HEK293 (cell line): ENCODE results near the gene TMEM145.
A peak's percentile ranks its signal among the peaks of the same experiment; 100 is the strongest.

Source experiments
- CTCF ChIA-PET: fragments of 350-600 bp; formaldehyde crosslinking; extraction: SDS; loops from one replicate; lab custom pipeline; 2021; ENCODE audit warnings: antibody characterized with exemption; lab: Yijun Ruan, JAX
- POLR2A ChIA-PET: fragments of 300-600 bp; formaldehyde crosslinking; extraction: SDS; loops from one replicate; lab custom pipeline; 2020; ENCODE audit warnings: antibody characterized with exemption, inconsistent platforms; lab: Yijun Ruan, JAX
- H3K27ac ChIP-seq: fragments of 200-500 bp; sonication (Bioruptor generic); 2 replicates; pipeline ENCODE4 v1.5.1; 2014; ENCODE audit warnings: low read depth, low read length, control low read depth, inconsistent platforms; ENCODE audit errors: extremely low read depth
- H3K36me3 ChIP-seq, 2 experiments: fragments of 200-500 bp in 1 of 2; sonication (Bioruptor generic) in 1 of 2; 1 replicate in 1 of 2; 2 replicates in 1 of 2; pipeline ENCODE4 v1.5.1; 2014 to 2017; ENCODE audit warnings: inconsistent platforms in 2 of 2, low read length in 2 of 2; ENCODE audit not compliant: control insufficient read depth in 2 of 2, insufficient read depth in 1 of 2
- H3K4me1 ChIP-seq: fragments of 200-500 bp; sonication (Bioruptor generic); 2 replicates; pipeline ENCODE4 v1.5.1; 2014; ENCODE audit warnings: mild to moderate bottlenecking, low read length, inconsistent platforms; ENCODE audit not compliant: control insufficient read depth, insufficient read depth
- H3K4me3 ChIP-seq: 2 replicates; pipeline ENCODE4 v1.5.1; 2011; ENCODE audit warnings: low read depth, mild to moderate bottlenecking, control low read depth, low read length, moderate library complexity
- H3K9me3 ChIP-seq: fragments of 200-500 bp; sonication (Bioruptor generic); 2 replicates; pipeline ENCODE4 v1.5.1; 2014; ENCODE audit warnings: low read depth, low read length, inconsistent platforms; ENCODE audit not compliant: control insufficient read depth, insufficient read depth
- EGR2 ChIP-seq: fragments of 450-650 bp; formaldehyde crosslinking; IDR thresholded peaks from 2 replicates; pipeline ENCODE4 v1.5.1; 2016; ENCODE audit warnings: low read depth, missing biosample characterization, missing genetic modification characterization
- GLIS1 ChIP-seq: fragments of 450-650 bp; formaldehyde crosslinking; IDR thresholded peaks from 2 replicates; pipeline ENCODE4 v1.5.1; 2016; ENCODE audit warnings: missing biosample characterization, missing genetic modification characterization
- KLF1 ChIP-seq: fragments of 450-650 bp; formaldehyde crosslinking; IDR thresholded peaks from 2 replicates; pipeline ENCODE4 v1.5.1; 2016; ENCODE audit warnings: missing biosample characterization, missing genetic modification characterization
- KLF9 ChIP-seq: fragments of 450-650 bp; formaldehyde crosslinking; IDR thresholded peaks from 2 replicates; pipeline ENCODE4 v1.5.1; 2016; ENCODE audit warnings: missing biosample characterization, missing genetic modification characterization, low read depth
- SCRT2 ChIP-seq: fragments of 450-650 bp; formaldehyde crosslinking; IDR thresholded peaks from 2 replicates; pipeline ENCODE4 v1.5.1; 2016; ENCODE audit warnings: missing biosample characterization, missing genetic modification characterization
- ZFHX2 ChIP-seq: fragments of 450-650 bp; formaldehyde crosslinking; conservative IDR thresholded peaks from 2 replicates; pipeline ENCODE4 v1.5.1; 2016; ENCODE audit warnings: missing biosample characterization, missing genetic modification characterization
- ZIC2 ChIP-seq: fragments of 450-650 bp; formaldehyde crosslinking; IDR thresholded peaks from 2 replicates; pipeline ENCODE4 v1.5.1; 2016; ENCODE audit warnings: missing biosample characterization, missing genetic modification characterization
- ZNF292 ChIP-seq: fragments of 450-650 bp; formaldehyde crosslinking; IDR thresholded peaks from 2 replicates; pipeline ENCODE4 v1.5.1; 2016; ENCODE audit warnings: low read depth, missing biosample characterization, missing genetic modification characterization, borderline replicate concordance
- ZNF335 ChIP-seq: fragments of 450-650 bp; formaldehyde crosslinking; conservative IDR thresholded peaks from 2 replicates; pipeline ENCODE4 v1.5.1; 2016; ENCODE audit warnings: missing biosample characterization, missing genetic modification characterization
- ZNF529 ChIP-seq: fragments of 450-650 bp; formaldehyde crosslinking; IDR thresholded peaks from 2 replicates; pipeline ENCODE4 v1.5.1; 2017; ENCODE audit warnings: missing genetic modification characterization, missing biosample characterization; ENCODE audit not compliant: insufficient replicate concordance
- ZNF530 ChIP-seq: fragments of 450-650 bp; formaldehyde crosslinking; IDR thresholded peaks from 2 replicates; pipeline ENCODE4 v1.5.1; 2016; ENCODE audit warnings: low read depth, missing biosample characterization, missing genetic modification characterization
- ZNF544 ChIP-seq: fragments of 450-650 bp; formaldehyde crosslinking; IDR thresholded peaks from 2 replicates; pipeline ENCODE4 v1.5.0; 2017; ENCODE audit warnings: missing biosample characterization, missing genetic modification characterization
- TF ChIP-seq, protein P1 (sequence below): fragments of 450-650 bp; formaldehyde crosslinking; IDR thresholded peaks from 2 replicates; pipeline ENCODE4 v1.5.1; 2016; ENCODE audit warnings: missing biosample characterization, missing genetic modification characterization, low read depth
- TF ChIP-seq, protein P2 (sequence below): fragments of 450-650 bp; formaldehyde crosslinking; IDR thresholded peaks from 2 replicates; pipeline ENCODE4 v1.5.1; 2016; ENCODE audit warnings: missing biosample characterization, missing genetic modification characterization

The TMEM145 gene

DNA sequence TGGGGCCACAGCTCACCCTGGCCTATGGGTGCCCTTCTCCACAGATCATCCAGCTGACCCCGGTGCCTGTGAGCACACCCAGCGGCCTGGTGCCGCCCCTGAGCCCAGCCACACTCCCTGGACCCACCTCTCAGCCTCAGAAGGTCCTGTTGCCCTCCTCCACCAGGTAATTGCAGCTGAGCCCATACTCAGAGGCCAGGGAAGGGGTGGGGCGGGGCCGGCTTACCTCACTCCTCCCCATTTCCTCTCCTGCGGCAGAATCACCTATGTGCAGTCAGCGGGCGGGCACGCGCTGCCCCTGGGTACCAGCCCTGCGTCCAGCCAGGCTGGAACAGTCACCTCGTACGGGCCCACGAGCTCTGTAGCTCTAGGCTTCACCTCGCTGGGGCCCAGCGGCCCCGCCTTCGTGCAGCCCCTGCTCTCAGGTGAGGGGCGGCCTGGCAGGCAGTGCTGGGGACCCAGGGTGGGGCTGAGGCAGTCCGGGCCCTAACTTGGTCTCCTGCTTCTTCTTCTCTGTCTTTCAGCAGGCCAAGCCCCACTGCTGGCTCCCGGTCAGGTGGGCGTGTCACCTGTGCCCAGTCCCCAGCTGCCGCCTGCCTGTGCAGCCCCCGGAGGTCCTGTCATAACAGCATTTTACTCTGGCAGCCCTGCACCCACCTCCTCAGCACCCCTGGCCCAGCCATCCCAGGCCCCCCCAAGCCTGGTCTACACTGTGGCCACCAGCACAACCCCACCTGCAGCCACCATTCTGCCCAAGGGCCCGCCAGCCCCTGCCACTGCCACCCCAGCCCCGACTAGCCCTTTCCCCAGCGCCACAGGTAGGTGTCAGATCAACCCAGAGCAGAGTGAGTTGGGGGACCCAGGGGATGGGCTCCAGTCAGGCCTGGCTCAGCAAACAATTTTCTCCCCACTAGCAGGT lies 20.8 kb upstream of the TMEM145 start:
- Histone ChIP-seq H3K9me3 (no peaks in the 10 kb centered on the region), H3K4me3 (no peak overlapping the region), H3K4me1 (no peaks in the 10 kb centered on the region), H3K36me3 (peaks cover 22 to 93% of the 10 kb centered on the region in 2 experiments), H3K27ac (no peak overlapping the region)
- ChIA-PET POLR2A (no interaction called here), CTCF (interaction anchor here (0.6 to 1.8 kb wide), 4 partner anchors 9 to 46 kb away, joined by 3 to 7 read pairs (median 5); partner anchors contain the start of gene PRR19)
- TF ChIP-seq, protein P1, sequence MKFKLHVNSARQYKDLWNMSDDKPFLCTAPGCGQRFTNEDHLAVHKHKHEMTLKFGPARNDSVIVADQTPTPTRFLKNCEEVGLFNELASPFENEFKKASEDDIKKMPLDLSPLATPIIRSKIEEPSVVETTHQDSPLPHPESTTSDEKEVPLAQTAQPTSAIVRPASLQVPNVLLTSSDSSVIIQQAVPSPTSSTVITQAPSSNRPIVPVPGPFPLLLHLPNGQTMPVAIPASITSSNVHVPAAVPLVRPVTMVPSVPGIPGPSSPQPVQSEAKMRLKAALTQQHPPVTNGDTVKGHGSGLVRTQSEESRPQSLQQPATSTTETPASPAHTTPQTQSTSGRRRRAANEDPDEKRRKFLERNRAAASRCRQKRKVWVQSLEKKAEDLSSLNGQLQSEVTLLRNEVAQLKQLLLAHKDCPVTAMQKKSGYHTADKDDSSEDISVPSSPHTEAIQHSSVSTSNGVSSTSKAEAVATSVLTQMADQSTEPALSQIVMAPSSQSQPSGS (tag by site-specific recombination) = no peak
- TF ChIP-seq SCRT2 (tag by site-specific recombination) (peak; percentile 48; the same call in 1 of the 2 replicates), KLF9 (peak; percentile 67)

DNA sequence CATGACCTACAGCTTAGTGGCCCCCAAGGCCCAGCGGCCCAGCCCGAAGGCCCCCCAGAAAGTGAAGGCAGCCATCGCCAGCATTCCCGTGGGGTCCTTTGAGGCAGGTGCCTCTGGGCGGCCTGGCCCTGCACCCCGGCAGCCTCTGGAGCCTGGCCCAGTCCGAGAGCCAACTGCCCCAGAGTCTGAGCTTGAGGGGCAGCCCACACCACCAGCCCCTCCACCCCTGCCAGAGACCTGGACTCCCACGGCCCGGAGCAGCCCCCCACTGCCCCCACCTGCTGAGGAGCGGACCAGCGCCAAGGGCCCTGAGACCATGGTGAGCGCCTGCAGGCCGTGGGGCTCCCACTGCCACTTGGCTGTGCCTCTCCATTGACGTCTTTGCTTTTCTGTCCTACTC lies 20.1 kb upstream of the TMEM145 start:
- ChIA-PET POLR2A (interaction anchor here (0.9 to 1.4 kb wide), 2 partner anchors 9 to 12 kb away, joined by 4 read pairs; partner anchors contain the start of gene PAFAH1B3), CTCF (interaction anchor here (0.6 to 1.7 kb wide), 5 partner anchors 13 to 184 kb away, joined by 3 to 5 read pairs (median 4); no protein-coding TSS in a partner anchor)
- Histone ChIP-seq H3K4me3 (no peak overlapping the region), H3K36me3 (peaks cover 27 to 87% of the 10 kb centered on the region in 2 experiments), H3K4me1 (no peaks in the 10 kb centered on the region), H3K27ac (0 out of 2 replicates have a peak overlapping the region, but pooled peaks have one; percentile 31), H3K9me3 (no peaks in the 10 kb centered on the region)
- TF ChIP-seq ZNF530 (tag by site-specific recombination) (no peak), ZNF544 (no peak), ZNF335 (tag by site-specific recombination) (no peak), GLIS1 (tag by site-specific recombination) (peak; percentile 51), ZIC2 (peak; percentile 73)

DNA sequence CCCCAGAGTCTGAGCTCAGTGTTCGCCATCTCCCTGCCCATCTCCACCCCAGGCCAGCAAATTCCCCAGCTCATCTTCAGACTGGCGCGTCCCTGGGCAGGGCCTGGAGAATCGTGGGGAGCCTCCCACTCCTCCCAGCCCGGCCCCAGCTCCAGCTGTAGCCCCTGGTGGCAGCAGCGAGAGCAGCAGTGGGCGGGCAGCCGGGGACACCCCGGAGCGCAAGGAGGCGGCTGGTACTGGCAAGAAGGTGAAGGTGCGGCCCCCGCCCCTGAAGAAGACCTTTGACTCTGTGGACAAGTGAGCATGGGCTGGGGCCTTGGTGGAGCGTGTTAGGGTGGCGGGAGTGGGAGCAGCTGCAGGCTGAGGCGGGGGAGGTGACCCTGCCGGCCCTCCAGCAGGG lies 19.6 kb upstream of the TMEM145 start:
- CTCF ChIA-PET = interaction anchor here (0.6 to 1.7 kb wide), 6 partner anchors 14 to 185 kb away, joined by 3 to 5 read pairs (median 4); no protein-coding TSS in a partner anchor
- no peaks in the 10 kb centered on the region for H3K4me1 ChIP-seq
- 0 out of 2 replicates have a peak overlapping the region, but pooled peaks have one; percentile 31 for H3K27ac ChIP-seq
- H3K4me3 ChIP-seq = no peak overlapping the region
- no peak for TF ChIP-seq ZNF529
- peak; percentile 9; the same call in 1 of the 2 replicates for TF ChIP-seq KLF1 (tag by site-specific recombination)
- peak; percentile 61 for TF ChIP-seq EGR2 (tag by site-specific recombination)
- TF ChIP-seq ZFHX2 = peak; percentile 66
- TF ChIP-seq ZNF292 = no peak
- TF ChIP-seq, protein P2, sequence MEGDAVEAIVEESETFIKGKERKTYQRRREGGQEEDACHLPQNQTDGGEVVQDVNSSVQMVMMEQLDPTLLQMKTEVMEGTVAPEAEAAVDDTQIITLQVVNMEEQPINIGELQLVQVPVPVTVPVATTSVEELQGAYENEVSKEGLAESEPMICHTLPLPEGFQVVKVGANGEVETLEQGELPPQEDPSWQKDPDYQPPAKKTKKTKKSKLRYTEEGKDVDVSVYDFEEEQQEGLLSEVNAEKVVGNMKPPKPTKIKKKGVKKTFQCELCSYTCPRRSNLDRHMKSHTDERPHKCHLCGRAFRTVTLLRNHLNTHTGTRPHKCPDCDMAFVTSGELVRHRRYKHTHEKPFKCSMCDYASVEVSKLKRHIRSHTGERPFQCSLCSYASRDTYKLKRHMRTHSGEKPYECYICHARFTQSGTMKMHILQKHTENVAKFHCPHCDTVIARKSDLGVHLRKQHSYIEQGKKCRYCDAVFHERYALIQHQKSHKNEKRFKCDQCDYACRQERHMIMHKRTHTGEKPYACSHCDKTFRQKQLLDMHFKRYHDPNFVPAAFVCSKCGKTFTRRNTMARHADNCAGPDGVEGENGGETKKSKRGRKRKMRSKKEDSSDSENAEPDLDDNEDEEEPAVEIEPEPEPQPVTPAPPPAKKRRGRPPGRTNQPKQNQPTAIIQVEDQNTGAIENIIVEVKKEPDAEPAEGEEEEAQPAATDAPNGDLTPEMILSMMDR (tag by site-specific recombination) = peak; percentile 30; the same call in 1 of the 2 replicates
- TF ChIP-seq, all 188 proteins: peak for 4
- POLR2A ChIA-PET = interaction anchor here (0.9 to 1.4 kb wide), 2 partner anchors 9 to 12 kb away, joined by 4 read pairs; partner anchors contain the start of gene PAFAH1B3
- Histone ChIP-seq H3K9me3 (no peaks in the 10 kb centered on the region), H3K36me3 (peaks cover 31 to 81% of the 10 kb centered on the region in 2 experiments)
